ENCODE measurements around the gene NELFB. TPM values are rescaled to one million over a fixed set of nuclear protein-coding genes. Genes with fewer than 3 reads are reported as not detected.
A peak's percentile ranks its signal among the peaks of the same experiment; 100 is the strongest.

NELFB gene
- total RNA-seq, 1 donor = 43.7 TPM

- H3K4me3 ChIP-seq (ENCODE audit: low read depth, low read length) = peak overlapping the region; percentile 39
- no peak for TF ChIP-seq CTCF (IDR thresholded peaks at IDR 0.05; ENCODE audit: insufficient read depth, low read length)
- DNase-seq (ENCODE audit: low read depth) = no peak
Measured at GRCh38 chr9:137300567-137301080, 45.5 kb downstream of the NELFB start.

- no peak for TF ChIP-seq CTCF (IDR thresholded peaks at IDR 0.05; ENCODE audit: insufficient read depth, low read length)
- peak; percentile 25 for DNase-seq (ENCODE audit: low read depth)
- H3K4me3 ChIP-seq (ENCODE audit: low read depth, low read length) = peak overlapping the region; percentile 44
Measured at GRCh38 chr9:137301081-137301947, 46.2 kb downstream of the NELFB start.

- TF ChIP-seq CTCF (IDR thresholded peaks at IDR 0.05; ENCODE audit: insufficient read depth, low read length) = no peak
- peak within 1 kb of the TSS; percentile 56 for H3K4me3 ChIP-seq (ENCODE audit: low read depth, low read length)
- DNase-seq (ENCODE audit: low read depth) = peak; percentile 54
Measured at GRCh38 chr9:137302118-137302448, 47.0 kb downstream of the NELFB start, which contains the start of gene NRARP. Gene NRARP (minus strand): TSS chr9:137302271. CDS start chr9:137301928, 343 bp downstream.

- peak overlapping the region; percentile 56 for H3K4me3 ChIP-seq (ENCODE audit: low read depth, low read length)
- peak; percentile 61 for TF ChIP-seq CTCF (IDR thresholded peaks at IDR 0.05; ENCODE audit: insufficient read depth, low read length)
- peak; percentile 38 for DNase-seq (ENCODE audit: low read depth)
Measured at GRCh38 chr9:137302449-137303150, 47.5 kb downstream of the NELFB start.

GRCh38 chr9:137303151-137303892 lies 48.2 kb downstream of the NELFB start:
- no peak for TF ChIP-seq CTCF (IDR thresholded peaks at IDR 0.05; ENCODE audit: insufficient read depth, low read length)
- no peak for DNase-seq (ENCODE audit: low read depth)
- no peak overlapping the region for H3K4me3 ChIP-seq (ENCODE audit: low read depth, low read length)

- no peak overlapping the region for H3K4me3 ChIP-seq (ENCODE audit: low read depth, low read length)
- TF ChIP-seq CTCF (IDR thresholded peaks at IDR 0.05; ENCODE audit: insufficient read depth, low read length) = no peak
- no peak for DNase-seq (ENCODE audit: low read depth)
Measured at GRCh38 chr9:137303893-137304382, 48.8 kb downstream of the NELFB start.
